Activated CD8-positive, alpha-beta memory T cell treated with anti-CD3 and anti-CD28 coated beads for 24 hours (primary cell): ENCODE results near the gene PMEPA1.
A peak's percentile ranks its signal among the peaks of the same experiment; 100 is the strongest.

Experiments used
- DNase-seq: peaks from one replicate; pipeline ENCODE4 v3.0.0-alpha.2; 2020

PMEPA1 gene, protein sequence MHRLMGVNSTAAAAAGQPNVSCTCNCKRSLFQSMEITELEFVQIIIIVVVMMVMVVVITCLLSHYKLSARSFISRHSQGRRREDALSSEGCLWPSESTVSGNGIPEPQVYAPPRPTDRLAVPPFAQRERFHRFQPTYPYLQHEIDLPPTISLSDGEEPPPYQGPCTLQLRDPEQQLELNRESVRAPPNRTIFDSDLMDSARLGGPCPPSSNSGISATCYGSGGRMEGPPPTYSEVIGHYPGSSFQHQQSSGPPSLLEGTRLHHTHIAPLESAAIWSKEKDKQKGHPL

DNA sequence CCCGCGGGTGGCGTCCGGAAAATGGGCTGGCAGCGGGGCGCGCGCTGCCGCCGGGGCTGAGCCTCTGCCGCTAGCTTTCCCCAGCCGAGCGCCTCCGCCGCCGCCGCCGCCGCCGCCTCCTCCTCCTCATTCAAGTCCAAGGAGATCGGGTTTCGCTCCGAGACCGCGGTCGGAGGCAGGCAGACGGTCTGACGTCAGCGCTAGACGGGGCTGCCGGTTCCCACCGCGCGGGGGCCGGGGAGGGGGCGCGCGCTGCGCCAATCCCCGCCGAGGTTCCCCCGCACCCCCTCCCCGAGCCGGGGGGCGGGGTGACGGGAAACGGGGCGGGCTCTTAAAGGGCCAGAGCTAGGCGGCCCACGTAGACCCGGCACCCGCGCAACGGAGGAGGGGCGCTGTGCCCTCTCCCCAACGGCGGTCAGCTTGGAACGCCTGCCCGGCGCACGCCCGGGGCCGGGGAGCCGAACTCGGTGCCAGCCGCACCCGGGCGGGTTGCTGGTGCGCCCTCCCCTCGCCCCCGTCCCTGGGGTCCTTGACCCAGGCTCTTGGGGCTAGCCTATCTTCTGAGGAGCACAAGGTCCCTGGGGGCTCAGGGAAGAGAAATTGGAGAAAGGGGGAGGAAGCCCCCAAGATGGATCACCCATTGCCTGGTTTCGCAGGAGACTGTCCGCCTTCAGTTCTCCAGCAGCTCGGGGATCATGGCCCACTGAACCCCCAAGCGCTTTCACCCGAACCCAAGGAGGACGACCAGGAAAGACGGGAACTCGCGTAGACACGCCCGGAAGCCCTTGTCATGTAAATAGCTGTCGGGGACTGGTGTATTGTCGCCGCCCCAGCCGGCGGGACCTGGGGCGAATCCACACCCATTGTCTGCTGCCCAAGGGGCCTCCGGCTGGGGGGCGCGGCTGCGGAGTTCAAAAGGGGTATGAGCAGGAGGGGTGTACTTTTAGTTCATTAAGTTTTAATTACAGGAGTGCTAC, at the start of gene PMEPA1:
TSS of gene PMEPA1 (minus strand) at position 193 of the 977 bp plus-strand sequence. CDS start 433 bp downstream, outside the sequence.
- DNase-seq, result peak; percentile 96

DNA sequence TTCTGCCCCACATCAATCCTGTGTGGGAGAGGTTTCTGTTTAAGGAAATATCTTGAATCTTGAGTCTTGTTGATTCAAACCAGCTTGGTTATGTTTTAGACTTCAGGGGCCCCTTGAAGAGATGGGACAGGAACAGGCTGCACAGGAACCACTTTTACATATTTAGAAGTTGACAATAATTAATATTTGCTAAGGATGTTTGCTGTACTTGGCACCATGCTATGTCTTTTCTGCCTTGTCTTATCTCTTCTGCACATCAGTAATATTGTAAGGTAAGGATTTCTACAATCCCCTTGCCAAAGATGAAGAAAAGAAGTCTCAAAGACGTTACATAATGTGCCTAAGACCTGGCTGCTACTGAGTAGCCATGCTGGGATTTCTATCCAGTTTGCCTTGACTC, 48.0 kb upstream of the PMEPA1 start:
- no peak for DNase-seq

DNA sequence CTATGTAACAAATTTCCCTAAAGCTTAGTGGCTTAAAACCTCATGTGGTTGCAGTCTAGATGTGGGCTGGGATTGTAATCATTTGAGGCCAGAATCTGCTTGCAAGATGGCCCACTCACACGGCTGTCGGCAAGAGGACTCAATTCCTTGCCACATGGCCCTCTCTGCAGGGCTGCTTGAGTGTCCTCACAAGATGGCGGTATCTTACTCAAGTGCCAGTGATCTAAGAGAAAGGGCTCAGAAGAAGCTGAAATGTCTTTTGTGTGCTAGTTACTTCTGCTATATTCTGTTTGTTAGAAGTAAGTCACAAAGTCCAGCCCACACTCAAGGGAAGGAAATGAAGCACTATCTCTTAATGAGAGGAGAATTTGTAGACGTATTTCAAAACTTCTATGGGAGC, 47.1 kb upstream of the PMEPA1 start:
- no peak for DNase-seq

DNA sequence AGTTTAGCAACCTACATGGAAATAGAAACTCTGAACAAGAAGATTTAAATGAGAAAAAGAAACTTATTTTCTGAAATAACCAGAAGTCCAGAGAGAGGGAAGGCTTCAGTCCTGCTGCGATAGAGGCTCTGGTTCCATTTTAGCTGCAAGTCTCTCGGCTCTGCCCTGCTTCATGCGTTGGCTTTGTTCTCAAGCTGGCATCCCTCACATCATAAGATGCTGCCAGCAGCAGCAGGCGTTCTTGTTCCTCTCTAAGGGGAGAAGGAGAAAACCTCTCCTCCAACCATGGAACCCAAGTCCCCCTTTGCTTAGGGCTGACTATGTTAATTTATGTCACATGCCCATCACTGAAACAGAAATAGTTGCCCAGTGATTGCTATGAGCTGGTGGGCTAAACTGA, 46.4 kb upstream of the PMEPA1 start:
- DNase-seq, result no peak

DNA sequence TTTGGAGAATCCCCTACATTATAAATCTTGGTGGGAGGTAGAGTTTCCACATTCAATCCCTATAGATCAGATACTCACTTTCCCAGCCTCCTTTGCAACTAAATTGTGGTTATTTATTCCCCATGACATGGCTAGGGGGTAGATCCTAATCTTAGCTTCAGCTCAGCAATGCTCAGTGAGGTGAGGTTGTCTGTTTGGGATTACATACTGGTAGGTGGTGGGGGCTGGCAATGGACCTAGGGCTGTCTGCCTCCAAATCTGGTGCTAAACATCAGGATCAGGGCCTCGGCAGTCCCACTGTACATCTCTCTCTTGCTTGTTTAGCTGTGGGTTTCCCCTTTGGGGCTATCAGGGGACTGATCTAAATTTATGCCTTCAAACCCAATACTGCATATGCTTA, 45.8 kb upstream of the PMEPA1 start:
- DNase-seq, result no peak

DNA sequence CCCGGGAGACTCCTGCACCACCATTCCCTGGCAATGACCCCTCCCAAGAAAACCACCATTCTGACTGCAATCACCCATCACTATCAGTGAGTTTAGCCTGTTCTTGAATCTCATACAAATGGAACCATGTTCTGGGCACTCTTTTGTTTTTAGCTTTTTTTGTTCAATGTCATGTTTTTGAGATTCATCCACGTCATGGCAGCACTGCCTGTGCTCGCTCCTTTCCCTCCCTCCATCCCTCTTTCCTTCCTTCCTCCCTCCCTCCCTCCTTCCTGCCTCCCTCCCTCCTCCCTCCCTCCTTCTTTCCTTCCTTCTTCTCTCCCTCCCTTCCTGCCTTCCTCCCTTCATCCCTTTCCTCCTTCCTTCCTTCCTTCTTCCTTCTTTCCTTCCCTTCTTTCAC, 44.4 kb upstream of the PMEPA1 start:
- DNase-seq, result no peak

DNA sequence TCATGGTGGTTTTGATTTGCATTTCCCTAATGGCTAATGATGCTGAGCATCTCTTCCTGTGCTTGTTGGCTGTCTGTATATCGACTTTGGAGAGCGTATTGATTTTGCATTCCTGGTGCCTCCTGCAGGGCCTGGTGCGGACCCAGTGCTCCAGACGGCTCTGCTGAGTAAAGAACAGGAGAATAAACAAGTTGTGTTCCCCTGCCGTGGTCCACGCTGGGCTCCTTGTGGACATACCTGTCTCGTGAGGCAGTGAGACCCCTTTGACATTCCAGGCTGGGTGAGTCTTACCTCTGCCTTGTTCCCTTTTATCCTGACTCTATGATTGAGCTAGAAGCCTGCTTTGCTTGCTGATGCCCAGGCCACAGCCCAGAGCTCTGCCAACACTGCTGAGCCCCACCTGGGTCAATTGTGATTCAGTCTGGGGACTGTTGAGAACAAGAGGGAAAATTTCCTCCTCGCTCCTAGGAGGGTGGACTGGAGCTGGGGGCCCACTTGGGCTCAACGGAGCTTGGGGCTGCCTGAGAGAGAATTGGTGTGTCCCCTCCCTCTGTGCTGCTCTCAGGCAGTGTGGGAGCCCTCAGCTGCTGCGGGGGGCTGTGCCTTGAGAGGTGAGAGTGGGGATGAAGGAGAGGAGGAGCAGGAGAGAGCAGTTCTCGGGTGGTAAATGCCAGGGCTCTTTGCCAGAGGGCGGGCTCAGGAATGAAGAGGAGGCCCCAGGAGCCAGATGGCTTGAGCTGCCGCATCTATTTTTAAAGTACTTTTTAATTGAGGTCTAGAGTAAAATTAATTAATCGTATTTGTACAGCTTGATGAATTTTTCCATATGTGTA, 43.7 kb upstream of the PMEPA1 start:
- no peak for DNase-seq

DNA sequence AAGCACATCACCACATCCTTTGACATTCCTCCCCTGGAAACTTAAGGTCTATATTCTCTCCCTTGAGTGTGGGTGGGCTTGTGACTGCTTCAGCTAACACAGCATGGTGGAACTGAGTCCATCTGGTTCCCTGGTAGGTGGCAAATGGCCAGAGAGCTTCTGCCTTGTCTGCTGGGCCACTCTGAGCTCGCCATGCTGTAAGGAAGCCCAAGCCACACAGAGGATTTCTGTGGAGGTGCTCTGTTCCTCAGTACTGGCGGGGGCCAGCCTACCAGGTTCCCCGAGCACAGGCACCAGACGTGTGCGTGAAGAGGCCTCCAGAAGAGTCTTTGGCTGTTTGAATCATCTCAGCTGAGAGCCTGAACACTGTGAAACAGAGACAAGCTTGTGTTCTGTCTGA, 41.6 kb upstream of the PMEPA1 start:
- no peak for DNase-seq

DNA sequence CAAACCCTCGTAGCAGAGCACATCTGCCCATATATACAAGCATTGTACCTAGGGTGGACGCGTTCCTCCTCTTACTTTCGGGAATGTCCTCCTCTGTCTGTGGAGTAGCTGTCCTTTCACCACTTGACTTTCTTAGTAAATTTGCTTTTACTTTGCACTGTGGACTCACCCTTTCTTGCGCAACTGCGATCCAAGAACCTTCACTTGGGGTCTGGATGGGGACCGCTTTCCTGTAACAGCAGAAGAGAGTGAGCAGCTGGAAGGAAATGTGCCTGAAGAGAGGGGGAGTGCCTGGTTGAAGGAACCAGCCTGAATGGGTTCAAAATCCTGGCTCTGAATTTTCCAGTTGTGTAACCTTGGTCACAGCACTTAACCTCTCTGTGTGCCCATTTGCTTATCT, 40.1 kb upstream of the PMEPA1 start:
- no peak for DNase-seq

DNA sequence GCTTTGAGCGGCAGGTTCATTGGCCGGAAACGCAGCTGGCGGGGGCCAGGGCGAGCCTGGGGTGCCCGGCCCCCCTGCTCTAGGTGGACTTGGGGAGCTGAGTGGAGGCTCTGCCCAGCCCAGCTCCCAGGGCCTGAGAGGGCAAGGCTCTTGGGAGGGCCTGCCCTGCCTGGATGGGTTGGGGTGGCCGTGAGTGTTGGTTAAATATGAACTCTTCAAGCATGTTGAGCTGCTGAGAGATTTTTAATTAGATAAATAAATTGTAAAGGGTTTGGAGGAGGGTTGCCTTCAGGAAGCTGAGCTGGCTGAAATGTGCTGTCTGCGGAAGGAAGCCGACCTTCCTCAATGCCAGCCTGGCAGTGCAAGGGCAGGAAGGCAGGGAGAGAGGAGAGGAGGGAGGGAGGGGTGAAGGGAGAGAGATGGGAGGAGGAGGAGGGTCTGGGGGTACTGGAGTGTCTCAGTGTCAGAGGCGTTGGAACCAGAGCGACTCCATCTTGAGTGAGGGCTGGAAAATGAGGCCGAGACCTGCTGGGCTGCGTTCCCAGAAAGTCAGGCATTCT, 39.4 kb upstream of the PMEPA1 start:
- DNase-seq, result no peak

DNA sequence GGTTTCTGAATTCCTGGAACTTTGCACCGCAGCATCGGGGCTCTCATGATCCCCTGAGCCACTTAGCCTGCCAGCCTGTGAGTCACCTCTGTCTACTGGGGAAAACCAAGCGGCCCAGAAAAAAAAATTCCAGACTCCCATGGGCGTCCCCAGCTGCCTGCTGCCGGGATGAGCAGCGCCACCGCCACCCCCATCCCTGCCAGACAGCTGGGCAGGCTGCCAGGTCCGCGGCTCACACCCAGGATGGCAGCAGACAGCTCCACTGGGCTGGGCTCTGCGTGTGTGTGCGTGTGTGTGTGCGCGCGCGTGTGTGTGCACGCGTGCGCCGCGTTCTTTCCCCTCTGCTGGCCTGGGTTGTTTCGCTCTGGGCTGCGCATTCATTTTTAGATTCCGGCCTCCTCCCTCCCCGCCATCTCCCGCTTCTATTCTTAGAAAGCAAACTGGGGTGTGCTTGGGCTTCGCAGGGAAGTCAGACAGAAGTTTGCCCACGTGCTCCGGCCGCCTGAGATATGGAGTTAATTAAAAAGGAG, 38.9 kb upstream of the PMEPA1 start:
- peak; percentile 79 for DNase-seq

DNA sequence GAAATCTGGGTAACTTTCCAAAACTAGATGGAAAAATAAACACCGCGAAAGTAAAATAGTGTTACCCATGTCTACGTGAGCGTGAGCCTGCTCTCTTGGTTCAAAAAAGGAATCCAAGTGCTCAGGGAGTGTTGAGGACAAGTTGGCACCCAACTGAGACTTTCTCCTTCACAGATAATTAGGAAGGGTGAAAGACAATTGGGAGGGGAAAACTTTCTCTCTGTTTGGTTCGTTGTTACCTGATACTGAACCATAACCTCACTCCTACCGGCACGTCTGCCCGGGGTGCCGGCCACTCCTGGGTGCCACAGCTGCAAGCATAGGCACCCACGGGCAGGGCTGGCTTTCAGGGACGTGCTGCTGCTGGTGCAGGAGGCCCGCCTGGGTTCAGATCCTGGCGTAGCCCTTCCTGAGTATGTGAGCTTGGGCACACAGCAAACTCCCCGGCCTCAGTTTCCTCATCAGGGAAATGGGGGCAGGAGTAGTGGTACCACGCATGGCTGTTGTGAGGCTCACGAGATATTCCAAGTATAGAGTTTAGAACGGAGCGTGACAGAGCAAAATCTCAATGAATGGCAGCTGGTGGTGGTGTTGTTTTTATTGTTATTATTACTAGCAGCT, 38.2 kb upstream of the PMEPA1 start:
- no peak for DNase-seq

DNA sequence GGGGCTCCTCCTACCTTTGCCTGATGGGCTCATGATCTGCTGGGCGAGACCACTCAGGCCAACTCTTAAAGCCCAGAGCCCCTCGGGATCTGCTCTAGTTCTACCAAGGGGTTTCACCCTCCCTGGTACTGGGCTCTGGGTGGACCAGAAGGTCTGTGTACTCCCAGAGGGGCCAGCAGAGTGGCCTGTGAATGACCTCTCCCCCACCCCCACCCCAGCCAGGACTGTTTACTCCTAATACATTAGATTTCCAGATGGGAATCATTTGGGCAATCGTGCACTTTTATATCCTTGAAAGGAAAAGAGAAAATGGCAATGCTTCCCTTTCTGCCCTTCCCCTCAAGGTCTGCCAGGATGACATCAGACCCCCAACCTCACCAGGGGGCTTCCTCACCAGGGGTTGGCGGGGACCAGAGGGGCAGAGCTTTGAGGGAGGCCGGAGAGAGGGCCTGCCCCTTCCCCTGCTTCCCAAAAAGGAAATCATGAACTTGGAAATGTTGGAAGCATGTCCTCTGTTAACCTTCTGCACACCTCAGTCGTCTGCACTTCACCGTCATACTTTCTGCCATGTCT, 37.1 kb upstream of the PMEPA1 start:
- no peak for DNase-seq

DNA sequence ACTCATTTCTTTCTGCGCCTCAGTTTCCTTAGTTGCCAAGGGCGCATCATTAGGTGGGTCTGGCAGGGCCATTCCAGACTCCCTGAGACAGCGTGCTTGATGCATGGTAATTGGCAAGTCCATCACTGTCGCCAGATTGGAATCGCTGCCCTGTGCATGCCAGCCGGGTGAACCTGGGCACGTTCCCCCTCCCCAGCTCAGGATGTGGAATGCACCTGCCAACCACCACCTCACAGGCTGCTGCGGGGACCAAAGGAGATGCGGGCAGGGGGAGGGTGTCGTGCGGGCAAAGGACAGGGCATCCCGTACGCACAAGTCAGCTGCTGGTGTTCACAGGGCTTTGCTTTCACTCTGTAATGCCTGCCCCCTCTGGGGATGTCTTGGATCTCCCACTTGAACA, 36.4 kb upstream of the PMEPA1 start:
- DNase-seq, result no peak

DNA sequence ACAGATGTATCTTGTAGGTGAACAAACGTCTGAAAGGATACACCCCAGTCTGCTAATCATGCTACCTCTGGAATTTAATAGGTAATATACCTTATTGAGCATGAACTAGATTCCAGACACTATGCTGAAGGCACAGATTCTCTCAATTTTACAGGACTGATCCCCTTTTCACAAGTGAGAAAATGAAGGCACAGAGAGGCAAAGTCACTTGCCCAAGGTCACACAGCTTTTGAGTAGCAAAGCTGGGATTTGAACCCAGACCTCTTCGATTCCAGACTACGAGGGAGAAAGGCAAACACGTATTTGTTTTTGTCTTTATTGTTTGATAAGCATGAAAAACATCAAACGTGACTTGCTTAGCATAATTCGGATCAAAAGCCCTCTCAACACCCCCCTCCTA, 34.4 kb upstream of the PMEPA1 start:
- no peak for DNase-seq

DNA sequence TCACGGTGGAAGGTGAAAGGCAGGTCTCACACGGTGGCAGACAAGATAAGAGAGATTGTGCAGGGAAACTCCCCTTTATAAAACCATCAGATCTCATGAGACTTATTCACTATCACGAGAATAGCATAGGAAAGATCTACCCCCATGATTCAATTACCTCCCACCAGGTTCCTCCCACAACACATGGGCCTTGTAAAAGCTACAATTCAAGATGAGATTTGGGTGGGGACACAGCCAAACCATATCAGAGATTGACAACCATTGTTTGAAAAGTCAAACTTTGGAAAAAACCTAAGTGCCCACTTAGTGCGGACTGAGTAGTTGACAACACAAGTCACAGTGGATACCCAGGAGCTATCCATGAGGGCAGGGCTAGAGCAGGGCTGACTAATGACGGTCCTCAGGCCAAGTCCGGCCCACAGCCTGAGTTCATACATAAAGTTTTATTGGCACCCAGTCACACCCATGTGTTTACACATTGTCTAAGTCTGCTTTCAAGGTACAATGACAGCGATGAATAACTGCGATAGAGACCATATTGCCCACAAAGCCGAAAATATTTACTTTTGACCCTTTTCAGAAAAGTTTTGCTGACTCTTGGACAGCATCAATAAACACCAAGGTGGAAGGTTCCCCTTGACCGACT, 33.8 kb upstream of the PMEPA1 start:
- DNase-seq, result no peak

DNA sequence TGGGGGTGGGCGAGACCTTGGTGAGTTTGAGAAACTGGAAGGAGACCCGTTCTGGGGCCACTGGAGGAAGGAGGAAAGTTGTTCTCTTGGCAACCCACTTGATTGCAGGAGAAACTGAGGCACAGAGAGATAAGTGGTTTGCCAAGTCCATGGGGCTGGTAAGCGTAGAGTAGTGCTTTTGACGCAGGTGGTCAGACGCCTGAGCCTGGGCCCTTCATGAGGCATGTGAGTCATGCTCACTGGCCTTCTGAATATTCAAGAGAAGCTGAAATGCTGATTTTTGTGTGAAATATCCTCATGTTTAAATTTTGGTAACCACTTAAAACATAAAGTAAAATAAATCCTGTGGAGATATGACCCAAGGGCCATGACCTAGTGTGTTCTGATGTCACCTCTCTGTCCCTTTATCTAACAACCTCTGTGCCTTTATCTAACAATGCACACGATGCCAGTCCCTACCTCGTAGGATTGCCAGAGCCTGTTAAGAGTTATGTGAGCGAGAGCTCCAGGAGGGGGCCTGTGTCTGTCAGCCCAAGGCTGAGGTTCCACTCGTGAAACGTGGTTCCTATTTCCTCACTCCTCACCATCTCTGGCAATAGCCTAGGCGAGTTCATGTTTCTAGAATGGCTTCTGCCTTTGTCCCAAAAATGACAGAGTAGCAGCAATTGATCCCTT, 32.8 kb upstream of the PMEPA1 start:
- DNase-seq, result no peak

DNA sequence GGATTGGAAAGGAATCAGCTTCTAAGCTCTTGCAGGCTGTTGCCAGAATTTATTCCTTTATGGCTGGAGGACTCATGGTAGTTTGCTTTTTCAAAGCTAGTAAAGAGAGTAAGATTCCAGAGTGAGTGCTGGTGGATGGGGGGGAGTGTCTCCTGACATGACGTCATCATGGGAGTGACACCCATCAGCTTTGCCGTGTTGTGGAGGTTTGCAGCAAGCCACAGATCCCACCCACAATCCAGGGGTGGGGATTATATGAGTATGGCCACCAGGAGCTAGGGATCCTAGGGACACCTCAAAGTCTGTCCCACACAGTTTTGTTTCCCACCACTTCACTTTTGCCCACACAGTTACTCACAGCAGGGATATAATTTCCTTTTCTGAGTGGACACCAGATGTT, 28.7 kb upstream of the PMEPA1 start:
- no peak for DNase-seq

DNA sequence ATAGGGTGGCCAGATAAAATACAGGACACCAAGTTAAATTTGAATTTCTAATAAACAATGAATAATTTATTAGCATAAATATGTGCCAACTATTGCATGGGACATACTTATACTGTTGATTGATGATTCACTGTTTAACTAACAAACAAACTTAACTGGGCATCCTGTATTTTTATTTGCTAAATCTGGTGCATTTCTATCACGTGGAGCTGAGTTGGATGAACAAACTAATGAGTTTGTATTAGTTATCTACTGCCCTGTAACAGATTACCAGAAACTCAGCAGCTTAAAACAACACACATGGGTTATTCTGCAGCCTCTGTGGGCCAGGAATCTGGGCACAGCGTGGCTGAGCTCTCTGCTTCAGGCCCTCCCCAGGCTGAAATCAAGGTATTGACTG, 28.2 kb upstream of the PMEPA1 start:
- DNase-seq, result no peak

DNA sequence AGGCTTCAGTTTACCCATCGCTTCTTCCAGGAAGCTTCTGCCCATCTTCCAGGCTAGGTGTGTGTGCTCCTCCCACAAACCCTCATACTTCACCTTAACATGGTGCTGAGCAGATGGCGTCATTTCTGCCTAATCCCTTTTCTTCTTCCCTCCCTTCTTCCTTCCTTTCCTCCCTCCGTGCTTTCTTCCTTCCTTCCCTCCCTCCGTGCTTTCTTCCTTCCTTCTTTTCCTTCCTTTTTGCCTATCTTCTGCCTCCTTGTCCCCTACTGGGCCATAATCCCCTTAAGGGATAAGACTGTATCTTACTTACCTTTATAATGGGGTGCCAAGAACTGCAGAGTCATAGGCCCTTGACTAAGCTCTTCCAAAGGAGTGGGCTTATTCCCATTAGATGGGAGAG, 27.5 kb upstream of the PMEPA1 start:
- no peak for DNase-seq
